GM12878 (cell line): Measurements from ENCODE around the gene HCFC1. TPM values are rescaled to one million over a fixed set of nuclear protein-coding genes. Genes with fewer than 3 reads are reported as not detected.
A peak's percentile ranks its signal among the peaks of the same experiment; 100 is the strongest.

Experiments used
- EP300 ChIP-seq, 2 experiments: fragments of 150-350 bp in 1 of 2; IDR thresholded peaks; 2 replicates each; pipeline ENCODE4 v1.6.1; 2011 to 2012; ENCODE audit warnings: low read depth in 2 of 2, low read length in 2 of 2, borderline replicate concordance in 1 of 2, improper control_type of control experiment in 1 of 2, inconsistent platforms in 1 of 2; ENCODE audit not compliant: control insufficient read depth in 1 of 2
- FOXM1 ChIP-seq: IDR thresholded peaks from 2 replicates; pipeline ENCODE4 v1.6.1; 2012; ENCODE audit warnings: low read depth, mild to moderate bottlenecking, inconsistent platforms, low read length, moderate library complexity
- IKZF2 ChIP-seq, 2 experiments: fragments of 450-650 bp; IDR thresholded peaks; 2 replicates each; pipeline ENCODE4 v1.6.1; 2017; ENCODE audit warnings: mild to moderate bottlenecking in 2 of 2, moderate library complexity in 2 of 2
- KDM1A ChIP-seq: fragments of 200-600 bp; sonication (generic); IDR thresholded peaks from 2 replicates; pipeline ENCODE4 v1.6.1; 2016; ENCODE audit warnings: borderline replicate concordance
- LARP7 ChIP-seq: fragments of 450-650 bp; IDR thresholded peaks from 2 replicates; pipeline ENCODE4 v1.6.1; 2017; ENCODE audit warnings: mild to moderate bottlenecking
- RUNX3 ChIP-seq: IDR thresholded peaks from 2 replicates; pipeline ENCODE4 v1.6.1; 2012; ENCODE audit warnings: low read length, inconsistent platforms
- SP1 ChIP-seq: IDR thresholded peaks from one replicate; pipeline ENCODE4 v1.6.1; 2011; ENCODE audit warnings: low read depth, low read length
- SPI1 ChIP-seq: IDR thresholded peaks from 2 replicates; pipeline ENCODE4 v1.6.1; 2011; ENCODE audit warnings: low read depth, mild to moderate bottlenecking, low read length, moderate library complexity, borderline replicate concordance; ENCODE audit not compliant: insufficient read depth
- STAT1 ChIP-seq: fragments of 450-650 bp; conservative IDR thresholded peaks from 2 replicates; pipeline ENCODE4 v1.6.1; 2014; ENCODE audit warnings: antibody characterized with exemption, mild to moderate bottlenecking
- YY1 ChIP-seq: IDR thresholded peaks from 2 replicates; pipeline ENCODE4 v1.6.1; 2011; ENCODE audit warnings: low read depth, mild to moderate bottlenecking, low read length
- polyA plus RNA-seq, 11 experiments: library from polyadenylated mRNA; depleted of rRNA in 4 of 11; unstranded in 6 of 11; stranded (reverse) in 5 of 11; fragments of >200 nt; fragmentation: Nextera tagmentation in 4 of 11; fragmentation: Illumina TruSeq in 1 of 11; extraction: Ambion mirVana in 4 of 11; extraction: Trizol in 1 of 11; gene quantifications; 1 replicate in 1 of 11; 2 replicates in 10 of 11; pipeline versions ENCODE4 v1.2.1 to v1.2.3, GENCODE V29; 2011 to 2016; ENCODE audit warnings: inconsistent platforms in 2 of 11, missing spikeins in 2 of 11, low read depth in 1 of 11
- total RNA-seq, 4 experiments: library from RNA; depleted of rRNA in 3 of 4; stranded (reverse); fragments of >200 nt in 3 of 4; fragmentation: Illumina TruSeq in 1 of 4; extraction: Trizol in 1 of 4; gene quantifications; 2 replicates each; pipeline versions ENCODE4 v1.2.1 to v1.2.3, GENCODE V29; 2013 to 2021
- TF ChIP-seq, protein P1 (sequence below): fragments of 450-650 bp; formaldehyde crosslinking; IDR thresholded peaks from 2 replicates; pipeline ENCODE4 v1.4.0; 2020; ENCODE audit warnings: mild to moderate bottlenecking, moderate library complexity
- TF ChIP-seq, protein P2 (sequence below): IDR thresholded peaks from 2 replicates; pipeline ENCODE4 v1.6.1; 2012; ENCODE audit warnings: mild to moderate bottlenecking, low read depth, low read length
- TF ChIP-seq, protein P3 (sequence below): fragments of 450-650 bp; IDR thresholded peaks from 2 replicates; pipeline ENCODE4 v1.6.1; 2017; ENCODE audit warnings: borderline replicate concordance
- TF ChIP-seq, protein P4 (sequence below): fragments of 450-650 bp; formaldehyde crosslinking; IDR thresholded peaks from 2 replicates; pipeline ENCODE4 v1.5.0; 2022; ENCODE audit warnings: mild to moderate bottlenecking, missing genetic modification characterization

The HCFC1 gene
- total and polyA plus RNA-seq, 10 of the 15 experiments (the other 5 are each of a cell fraction or from before 2014, with no cell fraction given): 3.9 to 92.7 (median 23.5) TPM

DNA sequence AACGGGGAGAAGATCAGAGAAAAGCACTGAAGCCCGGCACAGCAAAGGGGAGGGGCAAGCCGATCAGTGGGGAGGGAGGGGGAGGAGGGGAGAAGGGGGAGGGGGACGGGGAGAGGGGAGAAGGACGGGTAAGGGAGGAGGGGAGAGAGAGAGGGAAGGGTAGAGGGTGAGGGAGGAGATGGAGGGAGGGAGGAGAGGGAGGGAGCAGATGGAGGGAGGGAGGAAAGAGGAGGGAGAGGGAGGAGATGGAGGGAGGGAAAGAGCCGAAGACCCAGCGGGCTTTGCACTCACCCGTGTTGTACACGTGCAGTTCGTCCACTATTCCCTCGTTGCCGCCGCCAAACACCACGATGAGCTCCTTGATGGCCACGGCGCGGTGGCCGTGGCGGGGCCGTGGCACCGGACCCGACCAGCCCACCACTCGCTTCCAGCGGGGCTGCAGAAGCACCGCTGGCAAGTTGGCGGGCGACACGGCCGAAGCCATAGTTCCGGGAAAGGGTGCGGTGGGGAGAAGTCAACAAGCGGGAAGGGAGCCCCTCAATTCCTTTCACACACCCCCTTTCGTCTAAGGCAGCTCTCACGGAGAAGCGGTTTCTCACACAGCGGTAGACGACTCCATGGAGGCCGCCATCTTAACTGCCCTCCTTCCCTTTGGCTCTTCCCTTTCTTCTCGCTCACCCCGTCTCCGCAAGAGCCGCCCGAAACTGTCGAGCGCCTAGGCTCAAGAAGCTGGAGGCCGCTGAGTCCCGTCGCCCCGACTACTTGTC, 1.1 kb downstream of the HCFC1 start (continued):
- TF ChIP-seq, protein P1, sequence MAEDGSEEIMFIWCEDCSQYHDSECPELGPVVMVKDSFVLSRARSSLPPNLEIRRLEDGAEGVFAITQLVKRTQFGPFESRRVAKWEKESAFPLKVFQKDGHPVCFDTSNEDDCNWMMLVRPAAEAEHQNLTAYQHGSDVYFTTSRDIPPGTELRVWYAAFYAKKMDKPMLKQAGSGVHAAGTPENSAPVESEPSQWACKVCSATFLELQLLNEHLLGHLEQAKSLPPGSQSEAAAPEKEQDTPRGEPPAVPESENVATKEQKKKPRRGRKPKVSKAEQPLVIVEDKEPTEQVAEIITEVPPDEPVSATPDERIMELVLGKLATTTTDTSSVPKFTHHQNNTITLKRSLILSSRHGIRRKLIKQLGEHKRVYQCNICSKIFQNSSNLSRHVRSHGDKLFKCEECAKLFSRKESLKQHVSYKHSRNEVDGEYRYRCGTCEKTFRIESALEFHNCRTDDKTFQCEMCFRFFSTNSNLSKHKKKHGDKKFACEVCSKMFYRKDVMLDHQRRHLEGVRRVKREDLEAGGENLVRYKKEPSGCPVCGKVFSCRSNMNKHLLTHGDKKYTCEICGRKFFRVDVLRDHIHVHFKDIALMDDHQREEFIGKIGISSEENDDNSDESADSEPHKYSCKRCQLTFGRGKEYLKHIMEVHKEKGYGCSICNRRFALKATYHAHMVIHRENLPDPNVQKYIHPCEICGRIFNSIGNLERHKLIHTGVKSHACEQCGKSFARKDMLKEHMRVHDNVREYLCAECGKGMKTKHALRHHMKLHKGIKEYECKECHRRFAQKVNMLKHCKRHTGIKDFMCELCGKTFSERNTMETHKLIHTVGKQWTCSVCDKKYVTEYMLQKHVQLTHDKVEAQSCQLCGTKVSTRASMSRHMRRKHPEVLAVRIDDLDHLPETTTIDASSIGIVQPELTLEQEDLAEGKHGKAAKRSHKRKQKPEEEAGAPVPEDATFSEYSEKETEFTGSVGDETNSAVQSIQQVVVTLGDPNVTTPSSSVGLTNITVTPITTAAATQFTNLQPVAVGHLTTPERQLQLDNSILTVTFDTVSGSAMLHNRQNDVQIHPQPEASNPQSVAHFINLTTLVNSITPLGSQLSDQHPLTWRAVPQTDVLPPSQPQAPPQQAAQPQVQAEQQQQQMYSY (CRISPR knock-in tag): no peak
- TF ChIP-seq, protein P2, sequence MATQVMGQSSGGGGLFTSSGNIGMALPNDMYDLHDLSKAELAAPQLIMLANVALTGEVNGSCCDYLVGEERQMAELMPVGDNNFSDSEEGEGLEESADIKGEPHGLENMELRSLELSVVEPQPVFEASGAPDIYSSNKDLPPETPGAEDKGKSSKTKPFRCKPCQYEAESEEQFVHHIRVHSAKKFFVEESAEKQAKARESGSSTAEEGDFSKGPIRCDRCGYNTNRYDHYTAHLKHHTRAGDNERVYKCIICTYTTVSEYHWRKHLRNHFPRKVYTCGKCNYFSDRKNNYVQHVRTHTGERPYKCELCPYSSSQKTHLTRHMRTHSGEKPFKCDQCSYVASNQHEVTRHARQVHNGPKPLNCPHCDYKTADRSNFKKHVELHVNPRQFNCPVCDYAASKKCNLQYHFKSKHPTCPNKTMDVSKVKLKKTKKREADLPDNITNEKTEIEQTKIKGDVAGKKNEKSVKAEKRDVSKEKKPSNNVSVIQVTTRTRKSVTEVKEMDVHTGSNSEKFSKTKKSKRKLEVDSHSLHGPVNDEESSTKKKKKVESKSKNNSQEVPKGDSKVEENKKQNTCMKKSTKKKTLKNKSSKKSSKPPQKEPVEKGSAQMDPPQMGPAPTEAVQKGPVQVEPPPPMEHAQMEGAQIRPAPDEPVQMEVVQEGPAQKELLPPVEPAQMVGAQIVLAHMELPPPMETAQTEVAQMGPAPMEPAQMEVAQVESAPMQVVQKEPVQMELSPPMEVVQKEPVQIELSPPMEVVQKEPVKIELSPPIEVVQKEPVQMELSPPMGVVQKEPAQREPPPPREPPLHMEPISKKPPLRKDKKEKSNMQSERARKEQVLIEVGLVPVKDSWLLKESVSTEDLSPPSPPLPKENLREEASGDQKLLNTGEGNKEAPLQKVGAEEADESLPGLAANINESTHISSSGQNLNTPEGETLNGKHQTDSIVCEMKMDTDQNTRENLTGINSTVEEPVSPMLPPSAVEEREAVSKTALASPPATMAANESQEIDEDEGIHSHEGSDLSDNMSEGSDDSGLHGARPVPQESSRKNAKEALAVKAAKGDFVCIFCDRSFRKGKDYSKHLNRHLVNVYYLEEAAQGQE: no peak
- TF ChIP-seq KDM1A (no peak), IKZF2 (IDR thresholded peaks at IDR 0.05) (no peak; a peak in 1 of 4 replicates), SP1 (no peak), LARP7 (peak; percentile 69; the same call in 1 of the 2 replicates), SPI1 (no peak), EP300 (IDR thresholded peaks at IDR 0.05; ENCODE audit: borderline replicate concordance in 1 of 2, control insufficient read depth in 1 of 2, low read depth in 2 of 2, low read length in 2 of 2) (no peak), FOXM1 (no peak), STAT1 (0 out of 2 replicates have a peak, but pooled peaks have one; percentile 30), RUNX3 (no peak), YY1 (peak; percentile 95)
- TF ChIP-seq, protein P3, sequence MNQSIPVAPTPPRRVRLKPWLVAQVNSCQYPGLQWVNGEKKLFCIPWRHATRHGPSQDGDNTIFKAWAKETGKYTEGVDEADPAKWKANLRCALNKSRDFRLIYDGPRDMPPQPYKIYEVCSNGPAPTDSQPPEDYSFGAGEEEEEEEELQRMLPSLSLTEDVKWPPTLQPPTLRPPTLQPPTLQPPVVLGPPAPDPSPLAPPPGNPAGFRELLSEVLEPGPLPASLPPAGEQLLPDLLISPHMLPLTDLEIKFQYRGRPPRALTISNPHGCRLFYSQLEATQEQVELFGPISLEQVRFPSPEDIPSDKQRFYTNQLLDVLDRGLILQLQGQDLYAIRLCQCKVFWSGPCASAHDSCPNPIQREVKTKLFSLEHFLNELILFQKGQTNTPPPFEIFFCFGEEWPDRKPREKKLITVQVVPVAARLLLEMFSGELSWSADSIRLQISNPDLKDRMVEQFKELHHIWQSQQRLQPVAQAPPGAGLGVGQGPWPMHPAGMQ: no peak
- TF ChIP-seq, protein P4, sequence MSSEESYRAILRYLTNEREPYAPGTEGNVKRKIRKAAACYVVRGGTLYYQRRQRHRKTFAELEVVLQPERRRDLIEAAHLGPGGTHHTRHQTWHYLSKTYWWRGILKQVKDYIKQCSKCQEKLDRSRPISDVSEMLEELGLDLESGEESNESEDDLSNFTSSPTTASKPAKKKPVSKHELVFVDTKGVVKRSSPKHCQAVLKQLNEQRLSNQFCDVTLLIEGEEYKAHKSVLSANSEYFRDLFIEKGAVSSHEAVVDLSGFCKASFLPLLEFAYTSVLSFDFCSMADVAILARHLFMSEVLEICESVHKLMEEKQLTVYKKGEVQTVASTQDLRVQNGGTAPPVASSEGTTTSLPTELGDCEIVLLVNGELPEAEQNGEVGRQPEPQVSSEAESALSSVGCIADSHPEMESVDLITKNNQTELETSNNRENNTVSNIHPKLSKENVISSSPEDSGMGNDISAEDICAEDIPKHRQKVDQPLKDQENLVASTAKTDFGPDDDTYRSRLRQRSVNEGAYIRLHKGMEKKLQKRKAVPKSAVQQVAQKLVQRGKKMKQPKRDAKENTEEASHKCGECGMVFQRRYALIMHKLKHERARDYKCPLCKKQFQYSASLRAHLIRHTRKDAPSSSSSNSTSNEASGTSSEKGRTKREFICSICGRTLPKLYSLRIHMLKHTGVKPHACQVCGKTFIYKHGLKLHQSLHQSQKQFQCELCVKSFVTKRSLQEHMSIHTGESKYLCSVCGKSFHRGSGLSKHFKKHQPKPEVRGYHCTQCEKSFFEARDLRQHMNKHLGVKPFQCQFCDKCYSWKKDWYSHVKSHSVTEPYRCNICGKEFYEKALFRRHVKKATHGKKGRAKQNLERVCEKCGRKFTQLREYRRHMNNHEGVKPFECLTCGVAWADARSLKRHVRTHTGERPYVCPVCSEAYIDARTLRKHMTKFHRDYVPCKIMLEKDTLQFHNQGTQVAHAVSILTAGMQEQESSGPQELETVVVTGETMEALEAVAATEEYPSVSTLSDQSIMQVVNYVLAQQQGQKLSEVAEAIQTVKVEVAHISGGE (CRISPR knock-in tag): no peak
